T1000 (cell line): ENCODE results near the gene GALNT6.

ENCODE experiments used
- DNase-seq: peaks from one replicate; lab custom pipeline; 2025; ENCODE audit warnings: mixed read lengths; lab: John Stamatoyannopoulos, UW

Gene GALNT6

GRCh38 chr12:51381226-51382079, 9.8 kb downstream of the GALNT6 start:
- DNase-seq: no peak

- no peak for DNase-seq
Observed at GRCh38 chr12:51379571-51379970, 11.6 kb downstream of the GALNT6 start.

GRCh38 chr12:51378749-51379148, 12.5 kb downstream of the GALNT6 start:
- no peak for DNase-seq

GRCh38 chr12:51377099-51377984, 13.9 kb downstream of the GALNT6 start:
- no peak for DNase-seq

GRCh38 chr12:51374856-51375255, 16.4 kb downstream of the GALNT6 start:
- no peak for DNase-seq

GRCh38 chr12:51374361-51374760, 16.8 kb downstream of the GALNT6 start:
- no peak for DNase-seq

- DNase-seq: no peak
Observed at GRCh38 chr12:51373187-51373586, 18.0 kb downstream of the GALNT6 start.

GRCh38 chr12:51372021-51372420, 19.2 kb downstream of the GALNT6 start:
- DNase-seq: no peak

- DNase-seq: peak; percentile 88
Observed at GRCh38 chr12:51371295-51371953, 19.8 kb downstream of the GALNT6 start.

- no peak for DNase-seq
Observed at GRCh38 chr12:51370667-51371066, 20.5 kb downstream of the GALNT6 start.

GRCh38 chr12:51369581-51369980, 21.6 kb downstream of the GALNT6 start:
- no peak for DNase-seq

GRCh38 chr12:51368640-51369517, 22.3 kb downstream of the GALNT6 start:
- no peak for DNase-seq

GRCh38 chr12:51365276-51365675, 25.9 kb downstream of the GALNT6 start:
- no peak for DNase-seq

GRCh38 chr12:51364001-51364400, 27.2 kb downstream of the GALNT6 start:
- DNase-seq: no peak

GRCh38 chr12:51362747-51363342, 28.4 kb downstream of the GALNT6 start:
- no peak for DNase-seq

- no peak for DNase-seq
Observed at GRCh38 chr12:51362307-51362706, 28.9 kb downstream of the GALNT6 start.

GRCh38 chr12:51361161-51362016, 29.8 kb downstream of the GALNT6 start:
- no peak for DNase-seq

GRCh38 chr12:51360315-51360714, 30.9 kb downstream of the GALNT6 start:
- no peak for DNase-seq

- no peak for DNase-seq
Observed at GRCh38 chr12:51359851-51360250, 31.4 kb downstream of the GALNT6 start.

GRCh38 chr12:51358496-51358895, 32.7 kb downstream of the GALNT6 start:
- DNase-seq: no peak
